ENCODE results near the gene ANKMY1.

Gene ANKMY1

GRCh38 chr2:240588006-240588655 is 30.3 kb upstream of the ANKMY1 start:
- peaks cover 11 to 33% of the 10 kb centered on the region in 2 donors for H3K36me3 ChIP-seq (ENCODE audit: control insufficient read depth in 1 of 2, insufficient read depth in 2 of 2, low read length in 2 of 2)
- peaks cover 30 to 38% of the 10 kb centered on the region in 2 donors for H3K4me1 ChIP-seq (ENCODE audit: control insufficient read depth in 1 of 2, insufficient read depth in 2 of 2, low read length in 2 of 2)
- H3K9me3 ChIP-seq (ENCODE audit: control insufficient read depth in 1 of 2, low read length in 2 of 2) = no peaks in the 10 kb centered on the region
- H3K27ac ChIP-seq (ENCODE audit: low read depth, low read length) = no peak overlapping the region
- peak overlapping the region; percentile 87 to 97 for H3K4me3 ChIP-seq (ENCODE audit: low read depth in 1 of 2, low read length in 2 of 2)
- peak overlapping the region in 1 of 2 donors; percentile 67 for H3K9ac ChIP-seq (ENCODE audit: low read depth in 1 of 2, low read length in 2 of 2)
- H3K27me3 ChIP-seq (ENCODE audit: control insufficient read depth in 1 of 2, insufficient read depth in 2 of 2, low read length in 2 of 2) = no peaks in the 10 kb centered on the region

- Histone ChIP-seq H3K27me3 (ENCODE audit: control insufficient read depth in 1 of 2, insufficient read depth in 2 of 2, low read length in 2 of 2) (no peaks in the 10 kb centered on the region), H3K36me3 (ENCODE audit: control insufficient read depth in 1 of 2, insufficient read depth in 2 of 2, low read length in 2 of 2) (peaks cover 11 to 29% of the 10 kb centered on the region in 2 donors), H3K4me3 (ENCODE audit: low read depth in 1 of 2, low read length in 2 of 2) (peak overlapping the region; percentile 87 to 97), H3K4me1 (ENCODE audit: control insufficient read depth in 1 of 2, insufficient read depth in 2 of 2, low read length in 2 of 2) (peaks cover 30 to 38% of the 10 kb centered on the region in 2 donors), H3K9me3 (ENCODE audit: control insufficient read depth in 1 of 2, low read length in 2 of 2) (no peaks in the 10 kb centered on the region), H3K9ac (ENCODE audit: low read depth in 1 of 2, low read length in 2 of 2) (peak overlapping the region; percentile 67 to 70), H3K27ac (ENCODE audit: low read depth, low read length) (no peak overlapping the region)
These were observed 29.4 kb upstream of the ANKMY1 start for GRCh38 chr2:240586919-240587800.

- Histone ChIP-seq H3K9ac (ENCODE audit: low read depth in 1 of 2, low read length in 2 of 2) (peak within 1 kb of the TSS; percentile 91 to 97), H3K36me3 (ENCODE audit: control insufficient read depth in 1 of 2, insufficient read depth in 2 of 2, low read length in 2 of 2) (peaks cover 9 to 23% of the 10 kb centered on the region in 2 donors), H3K9me3 (ENCODE audit: control insufficient read depth in 1 of 2, low read length in 2 of 2) (no peaks in the 10 kb centered on the region), H3K27ac (ENCODE audit: low read depth, low read length) (peak within 1 kb of the TSS; percentile 96), H3K4me3 (ENCODE audit: low read depth in 1 of 2, low read length in 2 of 2) (peak within 1 kb of the TSS; percentile 87 to 97), H3K27me3 (ENCODE audit: control insufficient read depth in 1 of 2, insufficient read depth in 2 of 2, low read length in 2 of 2) (no peaks in the 10 kb centered on the region), H3K4me1 (ENCODE audit: control insufficient read depth in 1 of 2, insufficient read depth in 2 of 2, low read length in 2 of 2) (peaks cover 30 to 38% of the 10 kb centered on the region in 2 donors)
These were observed 28.6 kb upstream of the ANKMY1 start, which contains the start of gene CAPN10 for GRCh38 chr2:240586198-240586918. Gene CAPN10 (plus strand): TSS chr2:240586734. CDS start chr2:240586912, 178 bp downstream.

- Histone ChIP-seq H3K4me3 (ENCODE audit: low read depth in 1 of 2, low read length in 2 of 2) (peak overlapping the region; percentile 87 to 97), H3K9ac (ENCODE audit: low read depth in 1 of 2, low read length in 2 of 2) (peak overlapping the region; percentile 91 to 97), H3K4me1 (ENCODE audit: control insufficient read depth in 1 of 2, insufficient read depth in 2 of 2, low read length in 2 of 2) (peaks cover 30 to 38% of the 10 kb centered on the region in 2 donors), H3K36me3 (ENCODE audit: control insufficient read depth in 1 of 2, insufficient read depth in 2 of 2, low read length in 2 of 2) (peaks cover 12 to 18% of the 10 kb centered on the region in 2 donors), H3K27me3 (ENCODE audit: control insufficient read depth in 1 of 2, insufficient read depth in 2 of 2, low read length in 2 of 2) (no peaks in the 10 kb centered on the region), H3K9me3 (ENCODE audit: control insufficient read depth in 1 of 2, low read length in 2 of 2) (no peaks in the 10 kb centered on the region), H3K27ac (ENCODE audit: low read depth, low read length) (peak overlapping the region; percentile 96)
These were observed 28.0 kb upstream of the ANKMY1 start for GRCh38 chr2:240585681-240586197.

GRCh38 chr2:240585101-240585500 is 27.3 kb upstream of the ANKMY1 start:
- peak overlapping the region; percentile 87 to 97 for H3K4me3 ChIP-seq (ENCODE audit: low read depth in 1 of 2, low read length in 2 of 2)
- no peaks in the 10 kb centered on the region for H3K9me3 ChIP-seq (ENCODE audit: control insufficient read depth in 1 of 2, low read length in 2 of 2)
- peak overlapping the region; percentile 91 to 97 for H3K9ac ChIP-seq (ENCODE audit: low read depth in 1 of 2, low read length in 2 of 2)
- peaks cover 35 to 42% of the 10 kb centered on the region in 2 donors for H3K4me1 ChIP-seq (ENCODE audit: control insufficient read depth in 1 of 2, insufficient read depth in 2 of 2, low read length in 2 of 2)
- H3K27ac ChIP-seq (ENCODE audit: low read depth, low read length) = no peak overlapping the region
- no peaks in the 10 kb centered on the region for H3K27me3 ChIP-seq (ENCODE audit: control insufficient read depth in 1 of 2, insufficient read depth in 2 of 2, low read length in 2 of 2)
- peaks cover 9 to 12% of the 10 kb centered on the region in 2 donors for H3K36me3 ChIP-seq (ENCODE audit: control insufficient read depth in 1 of 2, insufficient read depth in 2 of 2, low read length in 2 of 2)

- H3K9ac ChIP-seq (ENCODE audit: low read depth in 1 of 2, low read length in 2 of 2) = peak overlapping the region; percentile 91 to 97
- H3K27me3 ChIP-seq (ENCODE audit: control insufficient read depth in 1 of 2, insufficient read depth in 2 of 2, low read length in 2 of 2) = no peaks in the 10 kb centered on the region
- H3K9me3 ChIP-seq (ENCODE audit: control insufficient read depth in 1 of 2, low read length in 2 of 2) = no peaks in the 10 kb centered on the region
- H3K4me1 ChIP-seq (ENCODE audit: control insufficient read depth in 1 of 2, insufficient read depth in 2 of 2, low read length in 2 of 2) = peaks cover 40 to 48% of the 10 kb centered on the region in 2 donors
- peak overlapping the region; percentile 87 to 97 for H3K4me3 ChIP-seq (ENCODE audit: low read depth in 1 of 2, low read length in 2 of 2)
- H3K36me3 ChIP-seq (ENCODE audit: control insufficient read depth in 1 of 2, insufficient read depth in 2 of 2, low read length in 2 of 2) = peaks cover 3 to 7% of the 10 kb centered on the region in 2 donors
- H3K27ac ChIP-seq (ENCODE audit: low read depth, low read length) = no peak overlapping the region
These were observed 26.8 kb upstream of the ANKMY1 start for GRCh38 chr2:240584486-240585031.

GRCh38 chr2:240583774-240584173 is 26.0 kb upstream of the ANKMY1 start:
- no peak overlapping the region for H3K9ac ChIP-seq (ENCODE audit: low read depth in 1 of 2, low read length in 2 of 2)
- peaks cover 3 to 7% of the 10 kb centered on the region in 2 donors for H3K36me3 ChIP-seq (ENCODE audit: control insufficient read depth in 1 of 2, insufficient read depth in 2 of 2, low read length in 2 of 2)
- peaks cover 47 to 51% of the 10 kb centered on the region in 2 donors for H3K4me1 ChIP-seq (ENCODE audit: control insufficient read depth in 1 of 2, insufficient read depth in 2 of 2, low read length in 2 of 2)
- H3K27ac ChIP-seq (ENCODE audit: low read depth, low read length) = no peak overlapping the region
- no peaks in the 10 kb centered on the region for H3K27me3 ChIP-seq (ENCODE audit: control insufficient read depth in 1 of 2, insufficient read depth in 2 of 2, low read length in 2 of 2)
- H3K9me3 ChIP-seq (ENCODE audit: control insufficient read depth in 1 of 2, low read length in 2 of 2) = no peaks in the 10 kb centered on the region
- no peak overlapping the region for H3K4me3 ChIP-seq (ENCODE audit: low read depth in 1 of 2, low read length in 2 of 2)

GRCh38 chr2:240582781-240583180 is 25.0 kb upstream of the ANKMY1 start:
- Histone ChIP-seq H3K4me1 (ENCODE audit: control insufficient read depth in 1 of 2, insufficient read depth in 2 of 2, low read length in 2 of 2) (peaks cover 39 to 43% of the 10 kb centered on the region in 2 donors), H3K36me3 (ENCODE audit: control insufficient read depth in 1 of 2, insufficient read depth in 2 of 2, low read length in 2 of 2) (peaks cover 3 to 17% of the 10 kb centered on the region in 2 donors), H3K9me3 (ENCODE audit: control insufficient read depth in 1 of 2, low read length in 2 of 2) (no peaks in the 10 kb centered on the region), H3K27ac (ENCODE audit: low read depth, low read length) (no peak overlapping the region), H3K4me3 (ENCODE audit: low read depth in 1 of 2, low read length in 2 of 2) (no peak overlapping the region), H3K9ac (ENCODE audit: low read depth in 1 of 2, low read length in 2 of 2) (no peak overlapping the region), H3K27me3 (ENCODE audit: control insufficient read depth in 1 of 2, insufficient read depth in 2 of 2, low read length in 2 of 2) (no peaks in the 10 kb centered on the region)

- Histone ChIP-seq H3K4me3 (ENCODE audit: low read depth in 1 of 2, low read length in 2 of 2) (no peak overlapping the region), H3K9me3 (ENCODE audit: control insufficient read depth in 1 of 2, low read length in 2 of 2) (no peaks in the 10 kb centered on the region), H3K27me3 (ENCODE audit: control insufficient read depth in 1 of 2, insufficient read depth in 2 of 2, low read length in 2 of 2) (no peaks in the 10 kb centered on the region), H3K9ac (ENCODE audit: low read depth in 1 of 2, low read length in 2 of 2) (no peak overlapping the region), H3K4me1 (ENCODE audit: control insufficient read depth in 1 of 2, insufficient read depth in 2 of 2, low read length in 2 of 2) (peaks cover 32 to 35% of the 10 kb centered on the region in 2 donors), H3K36me3 (ENCODE audit: control insufficient read depth in 1 of 2, insufficient read depth in 2 of 2, low read length in 2 of 2) (peaks cover 5 to 26% of the 10 kb centered on the region in 2 donors), H3K27ac (ENCODE audit: low read depth, low read length) (no peak overlapping the region)
These were observed 24.0 kb upstream of the ANKMY1 start for GRCh38 chr2:240581811-240582210.

Measured in duodenal mucosa (tissue), 2 donors.